Uterus (tissue), 4 donors: Measurements from ENCODE around the gene MOB3A. TPM values are rescaled to one million over a fixed set of nuclear protein-coding genes. Genes with fewer than 3 reads are reported as not detected.

Source experiments
- DNase-seq, 2 donors: peaks; one replicate each; pipeline ENCODE4 v3.0.0-alpha.2; 2019 to 2020
- H3K27ac ChIP-seq, 2 donors: fragments of 200-600 bp; sonication (generic); 1 replicate in 1 of 2; 2 replicates in 1 of 2; pipeline ENCODE4 v1.5.1; 2016 to 2018
- H3K27me3 ChIP-seq, 2 donors: fragments of 200-600 bp; sonication (generic); one replicate each; pipeline ENCODE4 v1.5.1; 2018 to 2019; ENCODE audit warnings: control low read depth in 1 of 2
- H3K36me3 ChIP-seq, 2 donors: fragments of 200-600 bp; sonication (generic); one replicate each; pipeline ENCODE4 v1.5.1; 2019; ENCODE audit warnings: control low read depth in 1 of 2
- H3K4me1 ChIP-seq, 2 donors: fragments of 200-600 bp; sonication (generic); one replicate each; pipeline ENCODE4 v1.5.1; 2018 to 2019; ENCODE audit warnings: control low read depth in 1 of 2
- H3K4me3 ChIP-seq, 2 donors: fragments of 200-600 bp; sonication (generic); 1 replicate in 1 of 2; 2 replicates in 1 of 2; pipeline ENCODE4 v1.5.1; 2018 to 2019; ENCODE audit warnings: mild to moderate bottlenecking in 1 of 2
- H3K9me3 ChIP-seq, 2 donors: fragments of 200-600 bp; sonication (generic); one replicate each; pipeline ENCODE4 v1.5.1; 2019; ENCODE audit warnings: control low read depth in 1 of 2
- POLR2A ChIP-seq, 2 donors: fragments of 450-650 bp; IDR thresholded peaks; one replicate each; pipeline ENCODE4 v1.6.1; 2016; ENCODE audit warnings: antibody characterized with exemption in 2 of 2, mild to moderate bottlenecking in 1 of 2, moderate library complexity in 1 of 2
- intact Hi-C: fragments of 100-400 bp; cut with DNase I; formaldehyde crosslinking; loops from one replicate; pipeline ENCODE4 v1.15.1; 2023; ENCODE audit warnings: low total_unique reads
- total RNA-seq, 4 donors: library from RNA; depleted of rRNA in 3 of 4; stranded (reverse); fragments of >200 nt in 3 of 4; gene quantifications; one replicate each; pipeline versions ENCODE4 v1.1.0 to v1.2.4, GENCODE V29; 2014 to 2023
- TF ChIP-seq, protein P1 (sequence below), 4 experiments: fragments of 200-600 bp in 2 of 4; fragments of 450-650 bp in 2 of 4; sonication (generic) in 2 of 4; IDR thresholded peaks; one replicate each; pipeline ENCODE4 v1.5.1; 2016 to 2019; ENCODE audit warnings: antibody characterized with exemption in 4 of 4, mild to moderate bottlenecking in 2 of 4, moderate library complexity in 1 of 4
- donor health status: DM: yes; HTN: yes; CAD: no.

MOB3A gene
- total RNA-seq, 4 donors from 2014 or later: 10.2 to 81.4 (median 20.7) TPM

DNA sequence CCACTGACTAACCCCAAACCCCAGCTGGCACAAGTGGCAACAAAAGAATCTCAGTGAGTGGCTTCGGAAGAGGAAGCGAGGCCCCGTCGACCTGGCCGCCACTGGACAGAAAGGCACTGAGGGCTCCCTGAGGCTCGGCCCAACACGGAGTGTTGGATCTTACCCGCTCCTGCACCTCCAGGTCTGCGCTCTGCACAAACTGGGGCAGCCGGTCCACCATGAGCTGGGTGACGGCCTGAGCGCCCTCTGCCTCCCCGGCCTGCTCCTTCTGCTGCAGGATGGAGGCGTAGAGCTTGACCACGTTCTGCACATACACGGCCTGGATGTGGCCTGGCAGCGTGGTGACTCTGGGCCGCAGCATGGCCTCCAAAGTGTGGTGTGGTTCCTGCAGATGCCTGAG lies 22.3 kb upstream of the MOB3A start:
- Histone ChIP-seq H3K27ac (no peak overlapping the region), H3K4me3 (no peak overlapping the region), H3K4me1 (no peaks in the 10 kb centered on the region), H3K9me3 (no peaks in the 10 kb centered on the region), H3K27me3 (no peaks in the 10 kb centered on the region), H3K36me3 (no peaks in the 10 kb centered on the region)
- intact Hi-C loops: no loop called here
- TF ChIP-seq, protein P1, sequence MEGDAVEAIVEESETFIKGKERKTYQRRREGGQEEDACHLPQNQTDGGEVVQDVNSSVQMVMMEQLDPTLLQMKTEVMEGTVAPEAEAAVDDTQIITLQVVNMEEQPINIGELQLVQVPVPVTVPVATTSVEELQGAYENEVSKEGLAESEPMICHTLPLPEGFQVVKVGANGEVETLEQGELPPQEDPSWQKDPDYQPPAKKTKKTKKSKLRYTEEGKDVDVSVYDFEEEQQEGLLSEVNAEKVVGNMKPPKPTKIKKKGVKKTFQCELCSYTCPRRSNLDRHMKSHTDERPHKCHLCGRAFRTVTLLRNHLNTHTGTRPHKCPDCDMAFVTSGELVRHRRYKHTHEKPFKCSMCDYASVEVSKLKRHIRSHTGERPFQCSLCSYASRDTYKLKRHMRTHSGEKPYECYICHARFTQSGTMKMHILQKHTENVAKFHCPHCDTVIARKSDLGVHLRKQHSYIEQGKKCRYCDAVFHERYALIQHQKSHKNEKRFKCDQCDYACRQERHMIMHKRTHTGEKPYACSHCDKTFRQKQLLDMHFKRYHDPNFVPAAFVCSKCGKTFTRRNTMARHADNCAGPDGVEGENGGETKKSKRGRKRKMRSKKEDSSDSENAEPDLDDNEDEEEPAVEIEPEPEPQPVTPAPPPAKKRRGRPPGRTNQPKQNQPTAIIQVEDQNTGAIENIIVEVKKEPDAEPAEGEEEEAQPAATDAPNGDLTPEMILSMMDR (IDR thresholded peaks at IDR 0.05): no peak
- TF ChIP-seq POLR2A (IDR thresholded peaks at IDR 0.05): no peak
- DNase-seq: no peak

DNA sequence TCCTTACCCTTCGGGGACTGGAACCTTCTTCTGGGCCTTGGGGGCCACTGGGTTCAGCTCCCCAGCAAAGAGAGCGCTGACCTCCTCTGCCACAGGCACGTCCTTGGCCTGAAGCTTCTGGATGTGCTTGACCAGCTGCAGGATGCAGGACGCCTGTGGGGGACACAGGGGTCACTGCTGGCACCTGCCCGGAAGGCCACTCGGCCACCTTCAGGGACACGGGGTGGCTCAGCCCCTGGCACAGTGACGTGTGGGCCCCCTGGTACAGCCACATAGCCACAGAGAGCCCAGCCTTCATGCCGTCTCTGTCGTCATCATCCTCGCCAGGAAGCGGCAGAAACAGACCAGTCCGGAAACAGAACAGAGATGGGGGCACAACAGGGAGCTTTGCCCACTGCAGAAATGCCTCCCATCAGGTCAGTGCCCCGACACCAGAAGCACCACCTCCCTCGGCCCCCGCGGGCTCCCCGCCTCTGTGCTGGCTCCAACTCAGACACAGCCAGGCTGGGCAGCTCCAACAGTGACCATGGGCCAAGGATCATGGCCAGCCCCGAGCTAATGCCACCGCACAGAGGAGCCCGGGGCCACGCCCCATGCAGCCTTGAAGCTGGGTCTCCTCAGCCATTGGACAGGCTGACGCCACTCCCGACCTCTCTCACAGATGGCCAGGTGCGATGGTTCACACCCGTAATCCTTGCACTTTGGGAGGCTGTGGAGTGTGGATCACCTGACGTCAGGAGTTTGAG lies 21.3 kb upstream of the MOB3A start:
- TF ChIP-seq POLR2A (IDR thresholded peaks at IDR 0.05): no peak
- TF ChIP-seq, protein P1 (IDR thresholded peaks at IDR 0.05): no peak
- no peak overlapping the region for H3K4me3 ChIP-seq
- no peaks in the 10 kb centered on the region for H3K36me3 ChIP-seq
- no peaks in the 10 kb centered on the region for H3K4me1 ChIP-seq
- H3K27ac ChIP-seq: no peak overlapping the region
- intact Hi-C loops: no loop called here
- DNase-seq: no peak
- no peaks in the 10 kb centered on the region for H3K27me3 ChIP-seq
- no peaks in the 10 kb centered on the region for H3K9me3 ChIP-seq

DNA sequence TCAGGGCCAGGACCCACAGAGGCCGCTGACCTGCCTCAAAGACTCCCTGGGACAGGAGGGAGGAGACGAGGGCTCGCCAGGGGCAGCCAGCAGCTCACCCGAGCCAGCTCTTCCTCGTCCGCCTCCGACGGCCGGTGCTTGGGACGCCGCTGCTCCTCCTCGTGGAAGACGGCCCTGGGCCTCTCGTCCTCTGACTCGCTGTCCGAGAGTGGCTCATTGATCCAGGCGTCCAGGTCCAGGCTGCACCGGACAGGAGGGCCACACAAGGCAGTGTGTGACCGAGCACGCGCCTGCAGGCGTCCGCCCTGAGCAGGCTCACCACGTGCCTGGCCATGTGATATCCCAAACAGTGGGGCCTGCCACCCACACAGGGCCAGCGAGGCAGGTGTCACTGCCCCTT lies 20.4 kb upstream of the MOB3A start:
- no peaks in the 10 kb centered on the region for H3K36me3 ChIP-seq
- no peak overlapping the region for H3K4me3 ChIP-seq

DNA sequence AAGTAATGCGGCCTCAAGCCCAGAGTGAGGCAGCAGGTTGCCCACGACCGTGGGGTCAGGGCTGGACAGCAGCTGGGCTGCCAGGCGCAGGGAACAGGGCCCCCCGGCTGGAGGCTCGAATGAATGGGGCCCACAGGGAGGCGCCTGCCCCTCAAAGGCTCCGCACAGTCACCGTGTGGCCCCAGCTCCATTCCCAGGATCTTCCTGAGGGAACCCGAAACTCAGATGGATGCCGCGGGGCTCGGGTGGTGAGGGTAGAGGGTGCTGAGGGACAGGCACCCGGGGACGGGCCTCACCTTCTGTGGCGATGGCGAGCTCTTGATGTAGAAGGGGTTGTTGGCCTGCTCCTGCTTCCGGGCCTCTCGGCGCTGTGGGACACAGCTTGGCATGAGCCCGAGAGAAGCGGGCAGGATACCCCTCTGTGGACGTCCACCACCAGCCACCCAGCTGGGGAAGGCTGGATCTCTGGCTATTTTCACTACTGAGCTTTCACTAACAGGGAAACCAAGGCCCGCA lies 19.8 kb upstream of the MOB3A start:
- DNase-seq: no peak
- intact Hi-C loops: no loop called here
- Histone ChIP-seq H3K4me1 (no peaks in the 10 kb centered on the region), H3K4me3 (no peak overlapping the region), H3K36me3 (no peaks in the 10 kb centered on the region), H3K9me3 (no peaks in the 10 kb centered on the region), H3K27me3 (no peaks in the 10 kb centered on the region), H3K27ac (no peak overlapping the region)
- TF ChIP-seq, protein P1 (IDR thresholded peaks at IDR 0.05): no peak
- no peak for TF ChIP-seq POLR2A (IDR thresholded peaks at IDR 0.05)

More for the DNA sequence above, 20.4 kb upstream of the MOB3A start:
- H3K27ac ChIP-seq: no peak overlapping the region
- no peak for DNase-seq
- intact Hi-C loops: no loop called here
- H3K9me3 ChIP-seq: no peaks in the 10 kb centered on the region
- no peak for TF ChIP-seq POLR2A (IDR thresholded peaks at IDR 0.05)
- TF ChIP-seq, protein P1 (IDR thresholded peaks at IDR 0.05): no peak
- H3K27me3 ChIP-seq: no peaks in the 10 kb centered on the region
- H3K4me1 ChIP-seq: no peaks in the 10 kb centered on the region

DNA sequence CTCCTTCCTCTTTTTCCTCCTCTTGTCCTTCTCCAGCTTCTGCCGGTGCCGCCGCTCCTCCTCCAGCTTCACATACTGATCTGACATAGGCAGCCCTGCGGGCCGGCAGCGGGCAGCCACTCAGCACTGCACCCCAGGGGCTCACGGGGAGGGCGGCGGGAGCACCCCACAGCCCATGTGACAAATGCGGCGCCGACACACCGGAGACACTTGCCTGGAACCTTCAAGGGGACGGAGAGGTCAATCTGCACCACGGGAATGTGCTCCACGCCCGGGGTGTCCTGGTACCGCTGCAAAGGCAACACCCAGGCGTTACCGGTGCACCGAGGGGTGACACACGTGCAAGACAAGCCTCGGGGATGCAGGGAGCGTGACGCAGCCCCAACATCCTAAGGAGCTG lies 19.2 kb upstream of the MOB3A start:
- intact Hi-C loops: no loop called here
- Histone ChIP-seq H3K9me3 (no peaks in the 10 kb centered on the region), H3K27me3 (no peaks in the 10 kb centered on the region), H3K36me3 (no peaks in the 10 kb centered on the region), H3K27ac (no peak overlapping the region), H3K4me3 (no peak overlapping the region), H3K4me1 (no peaks in the 10 kb centered on the region)
- TF ChIP-seq POLR2A (IDR thresholded peaks at IDR 0.05): no peak
- TF ChIP-seq, protein P1 (IDR thresholded peaks at IDR 0.05): no peak
- no peak for DNase-seq
